ENCODE data around the gene UBASH3B. TPM values are rescaled to one million over a fixed set of nuclear protein-coding genes. Genes with fewer than 3 reads are reported as not detected.

UBASH3B gene
- total and polyA plus RNA-seq, 2 of the 13 experiments (the other 11 are each of a cell fraction or from before 2014, with no cell fraction given), result 4.4 to 7.6 TPM

DNA sequence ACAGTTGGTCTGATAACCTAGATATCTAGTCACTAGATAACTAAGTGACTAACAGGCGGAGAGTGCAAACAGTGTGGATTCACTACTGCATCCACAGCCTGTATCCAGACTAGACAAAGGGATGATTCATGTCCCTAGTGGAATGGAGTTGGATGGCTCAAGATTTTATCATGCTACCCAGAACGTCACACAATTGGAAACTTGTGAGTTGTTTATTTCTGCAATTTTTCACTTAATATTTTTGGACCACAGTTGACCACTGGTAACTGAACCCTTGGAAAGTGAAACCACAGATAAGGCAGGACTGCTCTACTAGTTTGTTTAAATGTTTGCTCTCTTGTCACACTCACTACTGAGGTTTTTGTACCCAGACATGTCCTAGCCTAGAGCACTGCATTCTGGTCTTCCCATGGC is 76.0 kb downstream of the UBASH3B start:
- intact Hi-C loops (cut with micrococcal nuclease; ENCODE audit: unreplicated experiment) (no loop called here), in situ Hi-C loops (cut with HindIII; ENCODE audit: extremely low pct_ligation_motif_present, low pct_unique_long_range_greater_than_20kb) (no loop called here)
- Histone ChIP-seq H3K9ac (ENCODE audit: insufficient read depth, low read depth, low read length) (no peak overlapping the region), H3K36me3 (replicated peaks in 1 of 2; ENCODE audit: control insufficient read depth in 1 of 2, insufficient read depth in 2 of 2, low read length in 2 of 2) (peaks cover 0 to 1% of the 10 kb centered on the region in 2 experiments; a peak in 1 of 5 replicates), H3K79me2 (ENCODE audit: insufficient read depth, low read length) (no peaks in the 10 kb centered on the region), H4K20me1 (ENCODE audit: insufficient read depth, low read length) (no peaks in the 10 kb centered on the region), H3K4me2 (ENCODE audit: low read depth, low read length) (peak overlapping the region; percentile 15; the same call in 1 of the 2 replicates), H3K27ac (ENCODE audit: extremely low read length, insufficient read depth, low read length) (no peak overlapping the region), H3K9me3 (ENCODE audit: low read length) (no peaks in the 10 kb centered on the region), H3K4me3 (replicated peaks in 1 of 3; ENCODE audit: insufficient read depth in 1 of 3, low read depth in 2 of 3, low read length in 3 of 3) (no peak overlapping the region), H3K27me3 (ENCODE audit: control insufficient read depth in 1 of 2, insufficient read depth in 2 of 2, low read length in 2 of 2) (no peaks in the 10 kb centered on the region), H2AFZ (ENCODE audit: low read length) (no peak overlapping the region), H3K4me1 (ENCODE audit: insufficient read depth, low read length) (peaks cover 23% of the 10 kb centered on the region)
- CTCF ChIA-PET (ENCODE audit: low intra/inter-chr PET ratio, low total read pairs), result no interaction called here
- TF ChIP-seq ZNF766 (CRISPR knock-in tag; IDR thresholded peaks at IDR 0.05; ENCODE audit: borderline replicate concordance) (no peak), ZNF629 (CRISPR knock-in tag; conservative IDR thresholded peaks at IDR 0.05) (0 out of 2 replicates have a peak, but pooled peaks have one; percentile 21)
- DNase-seq (ENCODE audit: low spot score) (peak; percentile 61), ATAC-seq (peak; percentile 63), FAIRE-seq (peak; percentile 4)
- 53% methylated on average over 2 of the region's 2 CpGs for WGBS (ENCODE audit: low lambda C conversion rate)
- BruUV-seq (replicated peaks), result no TSS peak
- POLR2A ChIA-PET, result no interaction called here

- Histone ChIP-seq H3K4me1 (ENCODE audit: insufficient read depth, low read length) (peaks cover 30% of the 10 kb centered on the region), H3K27me3 (ENCODE audit: control insufficient read depth in 1 of 2, insufficient read depth in 2 of 2, low read length in 2 of 2) (no peaks in the 10 kb centered on the region), H2AFZ (ENCODE audit: low read length) (no peak overlapping the region), H3K27ac (ENCODE audit: extremely low read length, insufficient read depth, low read length) (no peak overlapping the region), H3K4me2 (ENCODE audit: low read depth, low read length) (no peak overlapping the region), H3K9me3 (ENCODE audit: low read length) (no peaks in the 10 kb centered on the region), H3K9ac (ENCODE audit: insufficient read depth, low read depth, low read length) (no peak overlapping the region), H4K20me1 (ENCODE audit: insufficient read depth, low read length) (no peaks in the 10 kb centered on the region), H3K36me3 (replicated peaks in 1 of 2; ENCODE audit: control insufficient read depth in 1 of 2, insufficient read depth in 2 of 2, low read length in 2 of 2) (peaks cover 0 to 1% of the 10 kb centered on the region in 2 experiments; a peak in 1 of 5 replicates), H3K4me3 (replicated peaks in 1 of 3; ENCODE audit: insufficient read depth in 1 of 3, low read depth in 2 of 3, low read length in 3 of 3) (no peak overlapping the region), H3K79me2 (ENCODE audit: insufficient read depth, low read length) (no peaks in the 10 kb centered on the region)
- ATAC-seq (no peak), FAIRE-seq (no peak), DNase-seq (ENCODE audit: low spot score) (peak; percentile 43)
- ChIA-PET POLR2A (no interaction called here), CTCF (ENCODE audit: low intra/inter-chr PET ratio, low total read pairs) (no interaction called here)
- BruUV-seq (replicated peaks), result no TSS peak
- intact Hi-C loops (cut with micrococcal nuclease; ENCODE audit: unreplicated experiment) (no loop called here), in situ Hi-C loops (cut with HindIII; ENCODE audit: extremely low pct_ligation_motif_present, low pct_unique_long_range_greater_than_20kb) (no loop called here)
- no peak for TF ChIP-seq ZNF709 (CRISPR knock-in tag; IDR thresholded peaks at IDR 0.05)
- no peak for TF ChIP-seq MATR3 (CRISPR knock-in tag; IDR thresholded peaks at IDR 0.05)
- no peak for TF ChIP-seq FOXA1 (IDR thresholded peaks at IDR 0.05)
- TF ChIP-seq FOXA1 (CRISPR knock-in tag; IDR thresholded peaks at IDR 0.05), result no peak
- TF ChIP-seq PHF21A (CRISPR knock-in tag; IDR thresholded peaks at IDR 0.05), result no peak
- no peak for TF ChIP-seq POLR2A (IDR thresholded peaks at IDR 0.05; ENCODE audit: insufficient read depth in 1 of 2, low read depth in 2 of 2, low read length in 2 of 2)
- no peak for TF ChIP-seq REXO4 (CRISPR knock-in tag; IDR thresholded peaks at IDR 0.05; ENCODE audit: borderline replicate concordance)
- TF ChIP-seq ZNF672 (CRISPR knock-in tag; IDR thresholded peaks at IDR 0.05), result no peak
- no peak for TF ChIP-seq ZNF510 (CRISPR knock-in tag; IDR thresholded peaks at IDR 0.05; ENCODE audit: low read depth)
- WGBS (ENCODE audit: low lambda C conversion rate), result 63% methylated on average over 8 of the region's 8 CpGs
Measured at GRCh38 chr11:122732342-122733315, 77.1 kb downstream of the UBASH3B start.

Data from HepG2 (cell line).